Naive thymus-derived CD8-positive, alpha-beta T cell (primary cell): Measurements from ENCODE around the gene ROPN1B. TPM values are rescaled to one million over a fixed set of nuclear protein-coding genes. Genes with fewer than 3 reads are reported as not detected.
"Not testable (repeated sequence)": the region's sequence is repeated elsewhere in the genome, so short reads cannot be mapped to it uniquely, and the experiment has no call there.

Source experiments
- ATAC-seq, 2 donors: fragments of 150-1000 bp; cut with Tn5 transposase in 1 of 2; sonication (Bioruptor Pico), chemical (Tn5 transposase) in 1 of 2; 1 replicate in 1 of 2; 2 replicates in 1 of 2; pipeline ENCODE4 v1.10.0; 2021; ENCODE audit warnings: mild to moderate bottlenecking in 2 of 2, moderate library complexity in 2 of 2
- POLR2A ChIA-PET: fragments of 350-600 bp; sonication (Branson Sonifier 250); formaldehyde crosslinking; loops from one replicate; lab custom pipeline; 2021; ENCODE audit warnings: antibody characterized with exemption; lab: Charles Lee
- DNase-seq, 10 donors: peaks; one replicate each; pipeline versions ENCODE4 v3.0.0 to v3.0.0-alpha.2; 2020 to 2022
- H3K27ac Mint-ChIP-seq, 10 donors: one replicate each; pipeline ENCODE4 v1.8.0; 2020 to 2022; ENCODE audit warnings: mild to moderate bottlenecking in 10 of 10, mixed read lengths in 10 of 10, moderate library complexity in 4 of 10, inconsistent platforms in 1 of 10
- H3K27me3 Mint-ChIP-seq, 5 donors: one replicate each; pipeline ENCODE4 v1.8.0; 2021 to 2022; ENCODE audit warnings: mixed read lengths in 5 of 5
- H3K36me3 Mint-ChIP-seq, 3 donors: one replicate each; pipeline ENCODE4 v1.8.0; 2020 to 2022; ENCODE audit warnings: mixed read lengths in 3 of 3, mild to moderate bottlenecking in 2 of 3, inconsistent platforms in 1 of 3
- H3K4me1 Mint-ChIP-seq, 4 donors: one replicate each; pipeline ENCODE4 v1.8.0; 2021 to 2022; ENCODE audit warnings: mixed read lengths in 4 of 4
- H3K4me3 Mint-ChIP-seq, 10 donors: one replicate each; pipeline ENCODE4 v1.8.0; 2020 to 2022; ENCODE audit warnings: mild to moderate bottlenecking in 10 of 10, mixed read lengths in 10 of 10, moderate library complexity in 6 of 10, inconsistent platforms in 1 of 10
- H3K9me3 Mint-ChIP-seq, 9 donors: one replicate each; pipeline ENCODE4 v1.8.0; 2020 to 2022; ENCODE audit warnings: mixed read lengths in 9 of 9, mild to moderate bottlenecking in 3 of 9, inconsistent platforms in 1 of 9, moderate library complexity in 1 of 9
- polyA plus RNA-seq, 3 donors: library from polyadenylated mRNA; unstranded; fragments of 300-500 nt; fragmentation: Illumina TruSeq; gene quantifications; one replicate each; pipeline ENCODE4 v1.2.3, GENCODE V29; 2021
- total RNA-seq, 8 experiments: library from RNA in 2 of 8; stranded (reverse) in 2 of 8; gene quantifications; one replicate each; pipeline ENCODE4 v1.2.3 and lab custom pipeline; 2021 to 2026

The ROPN1B gene
- total and polyA plus RNA-seq, 5 experiments from 2014 or later, result not detected

DNA sequence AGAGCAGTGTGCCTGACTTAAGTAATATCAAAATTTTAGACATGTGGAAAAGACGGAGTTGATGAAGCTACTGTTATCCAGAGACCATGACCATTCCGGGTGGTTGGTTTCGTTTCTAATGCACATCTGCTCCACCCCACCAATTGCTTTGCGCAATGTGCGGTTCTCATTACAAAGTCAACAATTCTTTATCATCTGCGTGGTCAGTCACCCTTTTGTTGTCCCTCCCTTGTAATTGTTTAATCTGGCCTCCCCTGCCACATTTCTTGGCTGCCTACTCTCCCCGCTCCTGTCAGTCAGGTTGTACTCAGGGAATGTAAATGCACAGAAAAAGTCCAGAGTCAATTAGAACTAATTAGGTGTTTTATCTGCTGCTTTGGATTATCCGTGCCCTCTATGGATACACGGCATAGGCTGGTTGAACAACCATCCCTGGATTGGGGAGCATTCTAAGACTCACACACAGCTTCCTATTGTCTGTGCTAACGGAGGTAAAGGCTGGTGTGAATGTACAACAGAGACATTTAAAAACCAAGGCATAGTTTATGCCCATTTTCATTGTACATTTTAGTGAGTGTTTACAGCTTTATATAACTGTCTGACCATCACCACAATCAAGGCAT lies 33.6 kb upstream of the ROPN1B start:
- H3K4me3 Mint-ChIP-seq, H3K9me3 Mint-ChIP-seq, POLR2A ChIA-PET, H3K36me3 Mint-ChIP-seq, H3K4me1 Mint-ChIP-seq, ATAC-seq, DNase-seq: not testable (repeated sequence)
- peak overlapping the region in 1 of 10 donors; percentile 68 for H3K27ac Mint-ChIP-seq
- H3K27me3 Mint-ChIP-seq, result peaks cover 4 to 30% (median 11%) of the 10 kb centered on the region in 5 donors

DNA sequence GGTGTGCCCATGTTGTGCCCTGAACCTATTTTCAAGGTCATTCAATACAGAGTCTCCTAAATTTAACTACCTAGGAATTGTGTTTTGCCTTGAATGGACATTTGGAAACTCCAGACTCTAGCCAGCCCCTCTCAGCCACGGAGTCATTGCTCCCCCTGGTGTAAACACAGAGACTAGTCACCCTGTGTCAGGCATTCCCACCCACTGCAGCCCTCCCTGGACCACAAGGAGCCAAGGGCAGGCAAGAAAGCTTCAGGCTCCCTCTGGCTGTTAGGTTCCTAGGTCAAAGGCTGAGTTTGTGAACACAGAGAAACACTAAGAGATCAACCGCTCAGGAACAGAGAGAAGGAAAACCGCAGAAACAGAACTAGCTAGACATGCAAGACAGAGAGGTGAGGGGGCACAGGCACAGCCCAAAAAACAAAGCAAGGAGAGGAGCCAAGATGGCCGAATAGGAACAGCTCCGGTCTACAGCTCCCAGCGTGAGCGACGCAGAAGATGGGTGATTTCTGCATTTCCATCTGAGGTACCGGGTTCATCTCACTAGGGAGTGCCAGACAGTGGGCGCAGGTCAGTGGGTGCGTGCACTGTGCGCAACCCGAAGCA lies 32.7 kb upstream of the ROPN1B start:
- Mint-ChIP-seq H3K27ac (peak overlapping the region in 1 of 10 donors; percentile 91), H3K27me3 (peaks cover 4 to 30% (median 11%) of the 10 kb centered on the region in 5 donors)
- H3K4me1 Mint-ChIP-seq, POLR2A ChIA-PET, H3K4me3 Mint-ChIP-seq, H3K9me3 Mint-ChIP-seq, H3K36me3 Mint-ChIP-seq, ATAC-seq, DNase-seq: not testable (repeated sequence)

DNA sequence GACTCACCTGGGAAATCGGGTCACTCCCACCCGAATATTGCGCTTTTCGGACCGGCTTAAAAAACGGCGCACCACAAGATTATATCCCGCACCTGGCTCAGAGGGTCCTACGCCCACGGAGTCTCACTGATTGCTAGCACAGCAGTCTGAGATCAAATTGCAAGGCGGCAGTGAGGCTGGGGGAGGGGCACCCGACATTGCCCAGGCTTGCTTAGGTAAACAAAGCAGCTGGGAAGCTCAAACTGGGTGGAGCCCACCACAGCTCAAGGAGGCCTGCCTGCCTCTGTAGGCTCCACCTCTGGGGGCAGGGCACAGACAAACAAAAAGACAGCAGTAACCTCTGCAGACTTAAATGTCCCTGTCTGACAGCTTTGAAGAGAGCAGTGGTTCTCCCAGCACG lies 32.1 kb upstream of the ROPN1B start:
- H3K4me1 Mint-ChIP-seq, H3K9me3 Mint-ChIP-seq, H3K36me3 Mint-ChIP-seq, H3K27ac Mint-ChIP-seq, DNase-seq, ATAC-seq, H3K4me3 Mint-ChIP-seq, POLR2A ChIA-PET: not testable (repeated sequence)
- peaks cover 4 to 30% (median 11%) of the 10 kb centered on the region in 5 donors for H3K27me3 Mint-ChIP-seq

DNA sequence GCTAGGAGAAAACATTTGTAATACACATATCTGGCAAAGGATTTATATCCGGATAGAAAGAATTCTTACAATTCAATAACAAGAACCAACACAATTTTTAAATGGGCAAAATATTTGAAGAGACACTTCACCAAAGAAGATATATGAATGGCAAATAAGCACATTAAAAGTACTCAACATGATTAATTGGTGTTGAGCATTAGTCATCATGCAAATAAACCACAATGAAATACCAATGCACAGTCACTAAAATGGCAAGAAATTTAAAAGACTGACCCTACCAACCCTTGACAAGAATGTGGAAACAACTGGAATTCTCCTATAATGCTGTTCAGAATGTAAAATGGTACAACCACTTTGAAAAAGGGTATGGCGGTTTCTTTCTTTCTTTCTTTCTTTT lies 21.2 kb upstream of the ROPN1B start:
- H3K4me3 Mint-ChIP-seq, H3K27ac Mint-ChIP-seq, POLR2A ChIA-PET, ATAC-seq, DNase-seq, H3K9me3 Mint-ChIP-seq, H3K36me3 Mint-ChIP-seq, H3K4me1 Mint-ChIP-seq: not testable (repeated sequence)
- peaks cover 10 to 65% (median 30%) of the 10 kb centered on the region in 5 donors for H3K27me3 Mint-ChIP-seq

DNA sequence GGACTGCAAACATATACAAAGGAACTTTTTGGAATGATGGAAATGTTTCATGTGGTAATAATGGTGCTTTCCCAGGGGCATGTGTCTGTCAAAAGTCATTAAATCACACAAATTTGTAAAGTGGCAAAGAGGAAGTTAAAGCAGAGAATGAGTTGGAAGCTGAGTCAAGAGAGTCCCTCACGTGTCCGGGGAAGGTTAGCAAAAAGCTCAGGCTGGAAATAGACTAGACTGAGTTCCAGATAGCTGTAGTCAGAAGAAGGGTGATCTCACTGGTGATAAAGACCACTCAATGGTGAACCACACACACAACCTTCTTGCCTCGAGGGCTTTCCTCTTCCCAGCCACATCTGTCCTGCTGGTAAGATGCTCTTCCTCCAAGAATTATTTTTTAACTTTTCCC lies 20.1 kb upstream of the ROPN1B start:
- H3K27ac Mint-ChIP-seq, ATAC-seq, H3K4me1 Mint-ChIP-seq, H3K9me3 Mint-ChIP-seq, POLR2A ChIA-PET, H3K36me3 Mint-ChIP-seq, H3K4me3 Mint-ChIP-seq, DNase-seq: not testable (repeated sequence)
- peaks cover 10 to 73% (median 28%) of the 10 kb centered on the region in 5 donors for H3K27me3 Mint-ChIP-seq

DNA sequence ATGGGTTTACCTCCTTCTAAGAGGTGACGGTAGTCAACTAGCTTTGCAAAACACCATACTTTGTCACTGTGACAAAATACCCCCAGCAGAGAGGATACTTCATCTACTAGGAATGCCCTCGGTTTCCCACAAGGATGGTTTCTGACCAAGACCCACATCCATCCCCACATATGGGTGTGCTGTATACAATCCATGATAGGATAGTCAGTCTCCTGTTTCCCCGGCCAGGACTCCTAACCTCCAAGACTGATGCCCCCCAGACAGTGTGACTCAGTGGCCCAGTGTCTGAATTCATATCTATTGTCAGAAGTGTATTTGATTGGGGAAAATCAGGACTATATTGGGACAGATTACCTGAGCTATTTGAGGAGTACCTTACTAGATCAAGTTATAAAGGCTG lies 17.8 kb upstream of the ROPN1B start:
- peaks cover 6 to 62% (median 18%) of the 10 kb centered on the region in 5 donors for H3K27me3 Mint-ChIP-seq
- H3K9me3 Mint-ChIP-seq, DNase-seq, H3K27ac Mint-ChIP-seq, POLR2A ChIA-PET, H3K4me1 Mint-ChIP-seq, ATAC-seq, H3K4me3 Mint-ChIP-seq, H3K36me3 Mint-ChIP-seq: not testable (repeated sequence)

DNA sequence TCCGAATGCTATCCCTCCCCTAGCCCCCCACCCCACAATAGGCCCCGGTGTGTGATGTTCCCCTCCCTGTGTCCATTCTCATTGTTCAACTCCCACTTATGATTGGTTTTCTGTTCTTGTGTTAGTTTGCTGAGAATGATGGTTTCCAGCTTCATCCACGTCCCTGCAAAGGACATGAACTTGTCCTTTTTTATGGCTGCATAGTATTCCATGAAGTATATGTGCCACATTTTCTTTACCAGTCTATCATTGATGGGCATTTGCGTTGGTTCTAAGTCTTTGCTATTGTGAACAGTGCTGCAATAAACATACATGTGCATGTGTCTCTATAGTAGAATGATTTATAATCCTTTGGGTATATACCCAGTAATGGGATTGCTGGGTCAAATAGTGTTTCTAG lies 12.0 kb upstream of the ROPN1B start:
- H3K9me3 Mint-ChIP-seq, H3K36me3 Mint-ChIP-seq, ATAC-seq, DNase-seq, H3K4me1 Mint-ChIP-seq, POLR2A ChIA-PET, H3K4me3 Mint-ChIP-seq, H3K27ac Mint-ChIP-seq: not testable (repeated sequence)
- H3K27me3 Mint-ChIP-seq, result peaks cover 6 to 48% (median 16%) of the 10 kb centered on the region in 5 donors

DNA sequence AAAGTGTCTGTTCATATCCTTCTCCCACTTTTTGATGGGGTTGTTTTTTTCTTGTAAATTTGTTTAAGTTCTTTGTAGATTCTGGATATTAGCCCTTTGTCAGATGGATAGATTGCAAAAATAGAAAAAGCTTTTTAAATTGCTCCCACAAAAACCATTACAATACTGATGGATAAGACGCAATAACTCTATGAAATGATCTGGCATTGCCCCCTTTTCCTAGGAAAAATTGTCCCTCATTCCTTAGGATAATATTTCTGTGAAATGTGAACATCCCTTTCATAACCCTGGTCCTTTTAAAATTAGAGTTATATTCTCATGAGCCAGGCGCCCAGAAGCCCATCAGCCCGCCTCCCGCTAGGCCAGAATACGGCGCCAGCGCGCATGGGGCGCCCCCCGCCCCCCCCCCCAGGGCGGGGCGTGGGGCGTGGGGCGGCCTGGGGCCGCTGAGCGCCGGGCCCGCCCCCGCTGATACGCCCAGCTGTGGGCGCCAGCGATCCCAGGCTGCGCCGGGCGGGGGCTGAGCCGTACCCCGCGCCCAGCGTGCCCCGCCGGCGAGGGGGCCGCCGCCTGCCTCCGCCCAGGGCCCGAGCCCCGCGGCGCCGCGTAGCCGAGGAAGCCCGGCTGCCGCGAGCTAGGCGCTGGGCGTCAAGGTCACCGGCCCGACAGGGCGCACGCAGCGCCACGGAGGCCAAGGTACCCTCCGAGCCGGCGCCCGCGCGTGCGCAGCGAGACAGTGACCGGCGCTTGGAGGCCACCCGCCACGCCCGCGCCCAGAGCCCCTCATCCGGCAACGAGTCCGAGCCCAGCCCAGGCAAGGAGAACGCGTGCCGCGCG lies 11.1 kb upstream of the ROPN1B start:
- Mint-ChIP-seq H3K36me3 (peaks cover 0 to 3% (median 2%) of the 10 kb centered on the region in 3 donors), H3K4me3 (peak overlapping the region in 2 of 10 donors; percentile 22 to 33), H3K27ac (no peak overlapping the region), H3K9me3 (peaks cover 0 to 4% (median 0%) of the 10 kb centered on the region in 9 donors), H3K27me3 (peaks cover 6 to 43% (median 15%) of the 10 kb centered on the region in 5 donors), H3K4me1 (no peaks in the 10 kb centered on the region)
- DNase-seq (no peak), ATAC-seq (peak in 1 of 2 donors; percentile 73)
- POLR2A ChIA-PET, result no interaction called here

DNA sequence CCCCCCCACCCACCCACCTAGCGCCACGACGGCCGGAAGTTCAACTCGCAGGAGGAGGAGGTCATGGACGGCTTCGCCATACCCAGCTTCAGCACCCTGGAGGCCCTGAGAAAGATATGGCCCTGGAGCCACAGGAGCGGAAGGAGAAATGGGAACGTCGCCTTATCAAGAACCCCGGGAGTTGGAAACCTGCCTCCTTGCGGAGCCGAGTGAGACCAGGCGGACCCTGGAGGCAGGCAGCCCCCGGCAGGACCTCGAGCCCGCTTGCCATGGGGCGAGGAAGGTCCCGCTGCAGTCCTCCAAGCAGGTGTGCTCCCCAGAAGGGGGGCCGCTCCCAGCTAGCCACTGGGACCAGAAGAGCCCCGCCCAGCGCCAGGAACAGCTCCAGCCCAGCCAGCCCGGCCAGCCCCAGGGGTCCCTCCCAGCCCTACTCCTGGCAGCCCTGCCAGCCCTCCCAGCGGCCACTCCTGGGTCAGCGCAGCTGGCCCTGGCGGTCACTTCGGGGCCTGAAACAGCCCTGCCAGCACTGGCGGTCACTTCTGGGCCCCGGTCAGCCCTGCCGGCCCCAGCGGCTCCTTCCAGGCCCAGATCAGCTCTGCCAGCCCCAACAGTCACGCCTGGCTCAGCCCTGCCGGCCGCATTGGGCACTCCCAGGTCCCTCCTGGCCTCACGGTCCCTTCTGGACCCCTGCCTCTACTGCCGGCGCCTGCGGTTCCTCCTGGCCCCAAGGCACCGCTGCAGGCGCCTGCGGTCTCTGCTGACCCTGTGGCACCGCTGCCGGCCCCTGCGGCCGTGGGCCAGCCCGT lies 10.3 kb upstream of the ROPN1B start:
- POLR2A ChIA-PET, result no interaction called here
- Mint-ChIP-seq H3K4me1 (no peaks in the 10 kb centered on the region), H3K9me3 (peaks cover 0 to 4% (median 0%) of the 10 kb centered on the region in 9 donors), H3K27ac (no peak overlapping the region), H3K27me3 (peaks cover 6 to 38% (median 15%) of the 10 kb centered on the region in 5 donors), H3K36me3 (peaks cover 0 to 3% (median 2%) of the 10 kb centered on the region in 3 donors), H3K4me3 (no peak overlapping the region)
- no peak for DNase-seq
- ATAC-seq, result no peak

DNA sequence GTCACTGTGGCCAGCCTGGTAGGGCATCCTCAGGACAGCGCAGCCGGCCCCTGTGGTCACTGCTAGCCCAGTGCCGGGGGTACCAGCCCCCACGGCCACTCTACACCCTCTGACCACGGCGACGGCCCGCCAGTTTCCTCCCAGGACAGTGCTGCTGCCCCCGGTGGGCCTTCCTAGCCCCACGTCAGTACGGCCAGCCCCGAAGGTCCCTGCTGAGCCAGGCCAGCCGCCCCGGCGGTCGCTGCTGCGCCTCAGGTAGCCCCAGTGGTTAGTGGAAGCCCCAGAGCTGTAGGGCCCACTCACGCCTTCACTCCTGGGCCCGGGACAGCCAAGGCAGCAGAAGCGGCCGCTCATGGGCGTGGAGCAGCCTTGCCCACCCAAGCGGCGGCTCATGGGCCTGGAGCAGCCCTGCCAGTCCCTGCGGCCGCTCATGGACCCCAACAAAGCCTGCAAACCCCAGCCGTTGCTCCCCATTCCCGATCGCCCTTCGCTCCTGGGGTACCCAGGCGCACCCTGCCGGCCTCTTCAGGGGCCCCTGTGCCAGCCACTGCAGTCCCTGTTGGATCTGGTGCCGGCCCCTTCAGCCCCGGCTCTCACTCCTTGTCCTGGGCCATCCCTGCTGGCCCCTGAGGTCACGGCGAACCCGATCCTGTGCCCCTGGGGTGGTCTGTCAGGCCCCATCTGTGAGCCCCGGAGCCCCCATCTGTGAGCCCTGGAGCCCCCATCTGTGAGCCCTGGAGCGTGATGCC lies 9.5 kb upstream of the ROPN1B start:
- no peak for DNase-seq
- H3K27ac Mint-ChIP-seq, result no peak overlapping the region
- no peak overlapping the region for H3K4me3 Mint-ChIP-seq
- H3K9me3 Mint-ChIP-seq, result peaks cover 0 to 4% (median 0%) of the 10 kb centered on the region in 9 donors
- ATAC-seq, result no peak
- peaks cover 0 to 3% (median 2%) of the 10 kb centered on the region in 3 donors for H3K36me3 Mint-ChIP-seq
- POLR2A ChIA-PET, result no interaction called here
- peaks cover 8 to 33% (median 19%) of the 10 kb centered on the region in 5 donors for H3K27me3 Mint-ChIP-seq
- H3K4me1 Mint-ChIP-seq, result no peaks in the 10 kb centered on the region

DNA sequence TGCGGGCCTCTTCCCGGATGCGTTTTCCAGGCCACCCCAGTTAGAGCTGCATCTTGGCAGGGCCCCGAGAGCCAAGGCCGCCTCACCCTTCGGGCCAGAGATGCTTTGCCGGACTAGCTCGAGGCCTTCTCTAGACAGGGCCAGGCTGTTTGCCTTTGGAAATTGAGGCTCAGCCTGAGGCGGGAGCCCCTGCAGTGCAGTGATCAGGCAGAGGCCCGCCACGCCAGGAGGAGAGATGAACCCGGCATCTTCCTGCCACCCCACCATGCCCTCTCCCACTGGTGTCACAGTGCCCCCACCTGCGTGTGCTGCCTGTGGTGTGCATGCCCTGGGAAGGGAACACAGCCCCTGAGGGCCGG lies 8.9 kb upstream of the ROPN1B start:
- Mint-ChIP-seq H3K36me3 (peaks cover 0 to 3% (median 2%) of the 10 kb centered on the region in 3 donors), H3K27ac (peak overlapping the region in 1 of 10 donors; percentile 34), H3K9me3 (peaks cover 0 to 4% (median 0%) of the 10 kb centered on the region in 9 donors), H3K4me1 (no peaks in the 10 kb centered on the region), H3K27me3 (peaks cover 8 to 33% (median 19%) of the 10 kb centered on the region in 5 donors), H3K4me3 (no peak overlapping the region)
- POLR2A ChIA-PET, result no interaction called here
- DNase-seq (no peak), ATAC-seq (no peak)
